K562 (cell line): ENCODE measurements around the gene ADIPOR1. TPM values are rescaled to one million over a fixed set of nuclear protein-coding genes. Genes with fewer than 3 reads are reported as not detected.
A peak's percentile ranks its signal among the peaks of the same experiment; 100 is the strongest.

Experiments used
- CC2D1A ChIP-seq: fragments of 450-650 bp; IDR thresholded peaks from 2 replicates; pipeline ENCODE4 v1.6.1; 2017; ENCODE audit warnings: mild to moderate bottlenecking
- CSDE1 ChIP-seq, 2 experiments: fragments of 450-650 bp; IDR thresholded peaks; 2 replicates each; pipeline ENCODE4 v1.6.1; 2016; ENCODE audit warnings: mild to moderate bottlenecking in 1 of 2
- DPF2 ChIP-seq: fragments of 450-650 bp; IDR thresholded peaks from 2 replicates; pipeline ENCODE4 v1.6.1; 2016
- E2F6 ChIP-seq, 2 experiments: IDR thresholded peaks; 2 replicates each; pipeline ENCODE4 v1.6.1; 2011; ENCODE audit warnings: borderline replicate concordance in 1 of 2, control low read depth in 1 of 2, low read depth in 1 of 2, low read length in 1 of 2, mild to moderate bottlenecking in 1 of 2, mixed read lengths in 1 of 2, moderate library complexity in 1 of 2; ENCODE audit not compliant: insufficient read depth in 1 of 2, insufficient read length in 1 of 2, poor library complexity in 1 of 2, severe bottlenecking in 1 of 2; ENCODE audit errors: extremely low read depth in 1 of 2
- ELF1 ChIP-seq: fragments of 200-800 bp; sonication (Bioruptor generic); IDR thresholded peaks from 2 replicates; pipeline ENCODE4 v1.6.1; 2016; ENCODE audit warnings: missing genetic modification characterization, missing compliant biosample characterization
- FOXJ2 ChIP-seq: fragments of 200-800 bp; sonication (Bioruptor generic); IDR thresholded peaks from 2 replicates; pipeline ENCODE4 v1.6.1; 2016; ENCODE audit warnings: missing genetic modification characterization, missing compliant biosample characterization
- FOXJ3 ChIP-seq: sonication (generic); formaldehyde crosslinking; IDR thresholded peaks from 2 replicates; pipeline ENCODE4 v1.4.0; 2020; ENCODE audit warnings: mild to moderate bottlenecking, missing genetic modification reagents
- GABPB1 ChIP-seq: sonication (generic); formaldehyde crosslinking; IDR thresholded peaks from 2 replicates; pipeline ENCODE4 v1.8.0; 2022; ENCODE audit warnings: mild to moderate bottlenecking, missing genetic modification reagents
- GABPB2 ChIP-seq: fragments of 250-450 bp; sonication (Bioruptor Pico); conservative IDR thresholded peaks from 2 replicates; pipeline ENCODE4 v1.5.1; 2021; ENCODE audit warnings: mild to moderate bottlenecking
- HDAC3 ChIP-seq: fragments of 450-650 bp; IDR thresholded peaks from 2 replicates; pipeline ENCODE4 v1.6.1; 2018; ENCODE audit warnings: borderline replicate concordance, mild to moderate bottlenecking, moderate library complexity; ENCODE audit not compliant: partially characterized antibody
- HMG20A ChIP-seq: fragments of 450-650 bp; formaldehyde crosslinking; conservative IDR thresholded peaks from 2 replicates; pipeline ENCODE4 v1.4.0; 2020; ENCODE audit warnings: mild to moderate bottlenecking, mixed read lengths
- HOMEZ ChIP-seq: fragments of 250-450 bp; sonication (Bioruptor Pico); IDR thresholded peaks from 2 replicates; pipeline ENCODE4 v1.4.0; 2020; ENCODE audit warnings: mild to moderate bottlenecking, moderate library complexity
- KLF10 ChIP-seq: fragments of 250-450 bp; sonication (Bioruptor Pico); IDR thresholded peaks from 2 replicates; pipeline ENCODE4 v1.6.1; 2021; ENCODE audit warnings: matching md5 sums
- KLF16 ChIP-seq: IDR thresholded peaks from 2 replicates; pipeline ENCODE4 v1.6.1; 2016; ENCODE audit warnings: antibody characterized with exemption
- MCM2 ChIP-seq: fragments of 450-650 bp; IDR thresholded peaks from 2 replicates; pipeline ENCODE4 v1.6.1; 2017; ENCODE audit warnings: low read depth, mild to moderate bottlenecking
- MXI1 ChIP-seq: IDR thresholded peaks from 2 replicates; pipeline ENCODE4 v1.6.1; 2011; ENCODE audit warnings: low read depth, mild to moderate bottlenecking, improper control_type of control experiment, low read length
- NFRKB ChIP-seq: fragments of 450-650 bp; IDR thresholded peaks from 2 replicates; pipeline ENCODE4 v1.6.1; 2016; ENCODE audit warnings: low read depth
- NRF1 ChIP-seq, 2 experiments: fragments of 450-650 bp; IDR thresholded peaks in 1 of 2; conservative IDR thresholded peaks in 1 of 2; 2 replicates each; pipeline ENCODE4 v1.6.1; 2014; ENCODE audit warnings: mild to moderate bottlenecking in 2 of 2
- POLR2G ChIP-seq: fragments of 200-400 bp; formaldehyde crosslinking; IDR thresholded peaks from 2 replicates; pipeline ENCODE4 v1.6.1; 2017; ENCODE audit warnings: low read depth, mild to moderate bottlenecking, antibody characterized with exemption, low read length, moderate library complexity
- RAD21 ChIP-seq, 2 experiments: fragments of 250-450 bp in 1 of 2; fragments of 450-650 bp in 1 of 2; sonication (Bioruptor Pico) in 1 of 2; formaldehyde crosslinking in 1 of 2; IDR thresholded peaks in 1 of 2; conservative IDR thresholded peaks in 1 of 2; 2 replicates each; pipeline versions ENCODE4 v1.4.0 to v1.8.0; 2020 to 2022; ENCODE audit warnings: mild to moderate bottlenecking in 2 of 2, moderate library complexity in 1 of 2
- RUNX1 ChIP-seq: sonication (generic); IDR thresholded peaks from 2 replicates; pipeline ENCODE4 v1.6.1; 2016; ENCODE audit warnings: antibody characterized with exemption, low read depth
- SLC30A9 ChIP-seq: fragments of 250-450 bp; sonication (Bioruptor Pico); IDR thresholded peaks from 2 replicates; pipeline ENCODE4 v1.8.0; 2022; ENCODE audit warnings: mild to moderate bottlenecking, moderate library complexity
- SUPT5H ChIP-seq: fragments of 450-650 bp; IDR thresholded peaks from 2 replicates; pipeline ENCODE4 v1.6.1; 2016
- ZNF23 ChIP-seq: fragments of 250-450 bp; sonication (Bioruptor Pico); IDR thresholded peaks from 2 replicates; pipeline ENCODE4 v1.4.0; 2020; ENCODE audit warnings: mild to moderate bottlenecking
- ZNF518B ChIP-seq: fragments of 250-450 bp; sonication (Bioruptor Pico); IDR thresholded peaks from 2 replicates; pipeline ENCODE4 v1.5.0; 2021; ENCODE audit warnings: mild to moderate bottlenecking, moderate library complexity
- polyA plus RNA-seq, 8 experiments: library from polyadenylated mRNA; depleted of rRNA in 4 of 8; stranded (reverse) in 5 of 8; unstranded in 3 of 8; fragments of >200 nt; fragmentation: Nextera tagmentation in 2 of 8; fragmentation: Illumina TruSeq in 1 of 8; extraction: Ambion mirVana in 2 of 8; extraction: Trizol in 1 of 8; gene quantifications; 2 replicates each; pipeline versions ENCODE4 v1.2.1 to v1.2.3, GENCODE V29; 2011 to 2014; ENCODE audit warnings: inconsistent platforms in 1 of 8, missing spikeins in 1 of 8
- total RNA-seq, 7 experiments: library from RNA; depleted of rRNA in 6 of 7; stranded (reverse); fragments of >200 nt in 6 of 7; fragmentation: Illumina TruSeq in 2 of 7; extraction: Trizol in 2 of 7; gene quantifications; 2 replicates each; pipeline versions ENCODE4 v1.2.1 to v1.2.3, GENCODE V29; 2011 to 2021; ENCODE audit warnings: low replicate concordance in 1 of 7

The ADIPOR1 gene
- total and polyA plus RNA-seq, 9 of the 15 experiments (the other 6 are each of a cell fraction or from before 2014, with no cell fraction given) = 29.0 to 217 (median 100) TPM

- TF ChIP-seq HOMEZ (no peak), SLC30A9 (CRISPR knock-in tag) (no peak), NRF1 (conservative IDR thresholded peaks at IDR 0.05 in 1 of 2, IDR thresholded peaks at IDR 0.05 in 1 of 2) (no peak), KLF16 (no peak), FOXJ2 (tag) (no peak), RUNX1 (no peak), SUPT5H (peak; percentile 69; the same call in 1 of the 2 replicates), ZNF23 (CRISPR knock-in tag) (no peak), NFRKB (peak; percentile 28; the same call in 1 of the 2 replicates), ZNF518B (CRISPR knock-in tag) (no peak), DPF2 (peak; percentile 76), KLF10 (CRISPR knock-in tag) (no peak), GABPB1 (CRISPR knock-in tag) (no peak), GABPB2 (CRISPR knock-in tag) (no peak), CC2D1A (0 out of 2 replicates have a peak, but pooled peaks have one; percentile 29), MXI1 (no peak), HDAC3 (no peak), MCM2 (no peak), HMG20A (CRISPR knock-in tag) (no peak), ELF1 (tag) (no peak), RAD21 (CRISPR knock-in tag; conservative IDR thresholded peaks at IDR 0.05 in 1 of 2, IDR thresholded peaks at IDR 0.05 in 1 of 2) (no peak), CSDE1 (IDR thresholded peaks at IDR 0.05) (0 out of 4 replicates have a peak, but pooled peaks of 1 of the 2 experiments have one; percentile 47), POLR2G (no peak), FOXJ3 (CRISPR knock-in tag) (no peak), E2F6 (IDR thresholded peaks at IDR 0.05; ENCODE audit: borderline replicate concordance in 1 of 2, extremely low read depth in 1 of 2, insufficient read depth in 1 of 2, insufficient read length in 1 of 2, low read depth in 1 of 2, low read length in 1 of 2, poor library complexity in 1 of 2, severe bottlenecking in 1 of 2) (no peak)
Observed at GRCh38 chr1:202958544-202959275, 598 bp upstream of the ADIPOR1 start (continued).
